Activated naive CD8-positive, alpha-beta T cell treated with anti-CD3 and anti-CD28 coated beads, Interleukin-2, amount 50 U/mL, for 16 hours (primary cell): ENCODE measurements around the gene LBX2.

Experiments
- DNase-seq: peaks from one replicate; pipeline ENCODE4 v3.0.0-alpha.2; 2020; ENCODE audit warnings: low read depth, low spot score

The LBX2 gene

GRCh38 chr2:74525717-74526648 is 26.6 kb upstream of the LBX2 start, which contains the start of gene DQX1:
TSS of gene DQX1 (minus strand) at chr2:74526231. CDS start at chr2:74525729, 502 bp downstream.
- DNase-seq, result no peak

- no peak for DNase-seq
Observed at GRCh38 chr2:74524955-74525716, 25.7 kb upstream of the LBX2 start.

- no peak for DNase-seq
Observed at GRCh38 chr2:74524005-74524404, 24.6 kb upstream of the LBX2 start.

GRCh38 chr2:74522516-74522915 is 23.1 kb upstream of the LBX2 start:
- no peak for DNase-seq

GRCh38 chr2:74516650-74517049 is 17.2 kb upstream of the LBX2 start:
- DNase-seq, result no peak

GRCh38 chr2:74515981-74516633 is 16.7 kb upstream of the LBX2 start:
- DNase-seq, result peak; percentile 64

GRCh38 chr2:74515271-74515980 is 16.0 kb upstream of the LBX2 start:
- DNase-seq, result no peak

- no peak for DNase-seq
Observed at GRCh38 chr2:74514368-74515270, 15.2 kb upstream of the LBX2 start, which contains the start of gene TLX2. TSS of gene TLX2 (plus strand) at chr2:74514450. CDS start at chr2:74514807, 357 bp downstream.

GRCh38 chr2:74513605-74514367 is 14.4 kb upstream of the LBX2 start:
- DNase-seq, result no peak

- no peak for DNase-seq
Observed at GRCh38 chr2:74512744-74513604, 13.6 kb upstream of the LBX2 start.

GRCh38 chr2:74511104-74511989 is 11.9 kb upstream of the LBX2 start:
- DNase-seq, result no peak

GRCh38 chr2:74510272-74510671 is 10.9 kb upstream of the LBX2 start:
- no peak for DNase-seq

GRCh38 chr2:74507926-74508520 is 8.6 kb upstream of the LBX2 start:
- no peak for DNase-seq

- peak; percentile 98 for DNase-seq
Observed at GRCh38 chr2:74507145-74507925, 7.9 kb upstream of the LBX2 start, which contains the start of gene PCGF1. TSS of gene PCGF1 (minus strand) at chr2:74507695. CDS start at chr2:74507668, 27 bp downstream.

GRCh38 chr2:74505448-74506246 is 6.2 kb upstream of the LBX2 start:
- DNase-seq, result no peak
